ENCODE results near the gene RNF213. TPM values are rescaled to one million over a fixed set of nuclear protein-coding genes. Genes with fewer than 3 reads are reported as not detected.

RNF213 gene
- total RNA-seq, 1 experiment from 2014 or later = 61.4 TPM

- no peaks in the 10 kb centered on the region for H3K4me1 Mint-ChIP-seq (ENCODE audit: low read depth, unreplicated experiment)
- TF ChIP-seq CTCF (IDR thresholded peaks at IDR 0.05; ENCODE audit: insufficient read depth in 1 of 2, low read depth in 1 of 2, low read length in 1 of 2, severe bottlenecking in 1 of 2, unreplicated experiment in 1 of 2) = no peak
- ChIA-PET POLR2A (no interaction called here), CTCF (no interaction called here)
- H3K9me3 Mint-ChIP-seq (ENCODE audit: unreplicated experiment) = no peaks in the 10 kb centered on the region
- no peak overlapping the region for H3K4me3 Mint-ChIP-seq (ENCODE audit: unreplicated experiment)
- Histone ChIP-seq H3K27me3 (replicated peaks; ENCODE audit: control insufficient read depth, insufficient read depth, low read length) (no peaks in the 10 kb centered on the region), H3K4me1 (0 out of 2 replicates have a peak, but pooled peaks cover 5% of the 10 kb centered on the region), H3K9me3 (no peaks in the 10 kb centered on the region), H3K4me3 (ENCODE audit: low read depth, low read length) (no peak overlapping the region), H3K36me3 (ENCODE audit: control insufficient read depth, insufficient read depth, low read length) (peaks cover 4% of the 10 kb centered on the region; the same call in 1 of the 2 replicates)
- no peak overlapping the region for H3K27ac Mint-ChIP-seq (ENCODE audit: unreplicated experiment)
- no peak for DNase-seq
- BruUV-seq (replicated peaks) = no TSS peak
- intact Hi-C loops (cut with micrococcal nuclease; ENCODE audit: unreplicated experiment) = no loop called here
- peaks cover 63% of the 10 kb centered on the region for H3K36me3 Mint-ChIP-seq (ENCODE audit: insufficient read depth, unreplicated experiment)
- no peaks in the 10 kb centered on the region for H3K27me3 Mint-ChIP-seq (ENCODE audit: insufficient read depth, unreplicated experiment)
These were observed 76.7 kb downstream of the RNF213 start for GRCh38 chr17:80337195-80337895.

GRCh38 chr17:80339118-80339517, 78.5 kb downstream of the RNF213 start:
- TF ChIP-seq CTCF (IDR thresholded peaks at IDR 0.05; ENCODE audit: insufficient read depth in 1 of 2, low read depth in 1 of 2, low read length in 1 of 2, severe bottlenecking in 1 of 2, unreplicated experiment in 1 of 2) = peak in 1 of 2 experiments; percentile 42
- no peak overlapping the region for H3K4me3 ChIP-seq (ENCODE audit: low read depth, low read length)
- H3K4me1 Mint-ChIP-seq (ENCODE audit: low read depth, unreplicated experiment) = no peaks in the 10 kb centered on the region
- 0 out of 2 replicates have a peak, but pooled peaks cover 5% of the 10 kb centered on the region for H3K4me1 ChIP-seq
- H3K27me3 Mint-ChIP-seq (ENCODE audit: insufficient read depth, unreplicated experiment) = no peaks in the 10 kb centered on the region
- H3K27me3 ChIP-seq (replicated peaks; ENCODE audit: control insufficient read depth, insufficient read depth, low read length) = no peaks in the 10 kb centered on the region
- H3K9me3 ChIP-seq = no peaks in the 10 kb centered on the region
- H3K36me3 Mint-ChIP-seq (ENCODE audit: insufficient read depth, unreplicated experiment) = peaks cover 65% of the 10 kb centered on the region
- H3K36me3 ChIP-seq (ENCODE audit: control insufficient read depth, insufficient read depth, low read length) = peaks cover 4% of the 10 kb centered on the region; the same call in 1 of the 2 replicates
- no peaks in the 10 kb centered on the region for H3K9me3 Mint-ChIP-seq (ENCODE audit: unreplicated experiment)
- H3K4me3 Mint-ChIP-seq (ENCODE audit: unreplicated experiment) = no peak overlapping the region
- intact Hi-C loops (cut with micrococcal nuclease; ENCODE audit: unreplicated experiment) = no loop called here
- peak; percentile 24 to 61 for DNase-seq
- ChIA-PET CTCF (no interaction called here), POLR2A (no interaction called here)
- H3K27ac Mint-ChIP-seq (ENCODE audit: unreplicated experiment) = no peak overlapping the region
- BruUV-seq (replicated peaks) = no TSS peak

GRCh38 chr17:80339731-80340456, 79.2 kb downstream of the RNF213 start:
- ChIA-PET POLR2A (no interaction called here), CTCF (interaction anchor here (0.6 kb wide), 2 partner anchors 34 to 597 kb away, joined by 3 to 4 read pairs; no protein-coding TSS in a partner anchor)
- Mint-ChIP-seq H3K4me1 (ENCODE audit: low read depth, unreplicated experiment) (no peaks in the 10 kb centered on the region), H3K27ac (ENCODE audit: unreplicated experiment) (no peak overlapping the region), H3K36me3 (ENCODE audit: insufficient read depth, unreplicated experiment) (peaks cover 59% of the 10 kb centered on the region), H3K9me3 (ENCODE audit: unreplicated experiment) (no peaks in the 10 kb centered on the region), H3K27me3 (ENCODE audit: insufficient read depth, unreplicated experiment) (no peaks in the 10 kb centered on the region), H3K4me3 (ENCODE audit: unreplicated experiment) (no peak overlapping the region)
- no TSS peak for BruUV-seq (replicated peaks)
- no peak for TF ChIP-seq CTCF (IDR thresholded peaks at IDR 0.05; ENCODE audit: insufficient read depth in 1 of 2, low read depth in 1 of 2, low read length in 1 of 2, severe bottlenecking in 1 of 2, unreplicated experiment in 1 of 2)
- intact Hi-C loops (cut with micrococcal nuclease; ENCODE audit: unreplicated experiment) = no loop called here
- Histone ChIP-seq H3K4me1 (0 out of 2 replicates have a peak, but pooled peaks cover 5% of the 10 kb centered on the region), H3K27me3 (replicated peaks; ENCODE audit: control insufficient read depth, insufficient read depth, low read length) (no peaks in the 10 kb centered on the region), H3K36me3 (ENCODE audit: control insufficient read depth, insufficient read depth, low read length) (peaks cover 4% of the 10 kb centered on the region; the same call in 1 of the 2 replicates), H3K9me3 (no peaks in the 10 kb centered on the region), H3K4me3 (ENCODE audit: low read depth, low read length) (no peak overlapping the region)
- no peak for DNase-seq

Data from Caco-2 (cell line).